ENCODE data around the gene SETBP1.

DNA sequence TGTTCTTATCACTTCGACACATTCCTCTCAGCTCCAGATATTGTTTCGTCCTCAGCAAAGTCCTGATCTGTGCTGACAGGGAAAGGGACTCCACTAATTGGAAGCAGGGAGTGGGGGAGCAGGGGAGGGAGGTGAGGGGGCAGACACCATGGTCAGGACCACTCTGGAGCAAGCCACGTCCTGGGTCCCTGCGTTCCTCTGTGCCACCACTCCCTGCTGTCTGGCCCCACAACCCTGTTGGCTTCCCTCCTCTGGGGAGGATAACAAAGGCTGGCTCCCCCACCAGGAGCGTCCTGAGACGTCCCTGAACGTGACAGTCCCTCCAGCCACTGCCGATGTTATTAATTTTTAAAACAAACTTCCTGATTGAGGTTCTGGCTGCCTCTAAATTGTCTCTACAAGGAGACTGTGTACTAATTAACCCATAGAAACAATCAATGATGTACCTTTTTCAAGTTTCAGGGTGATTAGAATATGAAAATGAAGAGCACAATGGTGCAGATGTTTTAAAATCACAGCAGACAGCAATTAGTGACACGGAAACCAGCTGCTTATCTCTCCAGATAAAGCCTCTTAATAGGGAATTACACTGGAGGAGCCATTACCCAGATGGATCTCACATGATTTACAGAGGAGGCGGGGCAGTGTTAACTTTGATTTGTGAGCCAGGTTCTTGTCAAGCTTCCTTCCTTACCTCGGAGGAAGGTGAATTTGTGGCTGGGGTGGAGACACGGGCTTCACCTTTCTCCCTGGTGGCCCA lies 257.5 kb downstream of the SETBP1 start:
- TF ChIP-seq YY1 (IDR thresholded peaks at IDR 0.05; ENCODE audit: insufficient read depth, insufficient read length) (no peak), ZNF274 (IDR thresholded peaks at IDR 0.05; ENCODE audit: low read depth, low read length) (no peak), SUZ12 (IDR thresholded peaks at IDR 0.05; ENCODE audit: extremely low read depth, insufficient read depth, insufficient read length) (no peak)
